ENCODE results near the gene KCNIP1.

GRCh38 chr5:170525470-170526211 is 21.8 kb downstream of the KCNIP1 start:
- TF ChIP-seq CTCF (IDR thresholded peaks at IDR 0.05) (no peak), POLR2A (IDR thresholded peaks at IDR 0.05) (no peak)

All from tibial nerve (tissue), 3 donors.